ENCODE data around the gene JAG2. TPM values are rescaled to one million over a fixed set of nuclear protein-coding genes. Genes with fewer than 3 reads are reported as not detected.

The JAG2 gene
- total RNA-seq, 1 donor: 0.86 TPM

GRCh38 chr14:105155681-105156413 is 12.7 kb downstream of the JAG2 start:
- DNase-seq (ENCODE audit: low read depth): no peak
- H3K4me3 ChIP-seq (ENCODE audit: low read depth, low read length): no peak overlapping the region
- no peak for TF ChIP-seq CTCF (IDR thresholded peaks at IDR 0.05; ENCODE audit: insufficient read depth, low read depth, low read length)

DNA sequence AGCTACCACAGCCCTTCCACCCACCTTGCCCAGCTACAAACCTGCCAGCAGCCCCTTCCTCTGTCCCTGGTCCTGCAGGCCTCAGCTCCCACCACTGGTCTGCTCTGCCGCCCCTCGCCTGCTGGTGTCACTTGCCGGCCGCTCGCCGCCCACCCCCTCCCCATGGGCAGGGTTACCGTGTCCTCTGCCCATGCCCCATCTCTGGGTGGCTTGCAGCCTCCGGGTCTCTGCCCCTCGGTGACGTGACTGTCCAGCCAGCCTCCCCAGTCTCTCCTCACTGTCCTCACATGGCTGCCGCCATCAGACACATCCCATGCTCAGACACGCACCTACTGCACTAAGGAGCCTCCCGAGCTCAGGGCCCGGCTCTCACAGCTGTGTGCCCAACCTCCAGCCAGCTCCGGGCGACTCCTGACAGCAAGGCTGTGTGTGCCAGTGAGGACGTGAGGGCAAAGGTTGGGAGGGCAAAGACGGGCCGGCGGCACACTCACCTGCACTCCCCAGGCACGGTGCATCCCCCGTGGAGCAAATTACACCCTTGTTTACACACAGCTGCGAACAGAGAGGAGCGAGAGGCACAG is 13.4 kb downstream of the JAG2 start:
- no peak for TF ChIP-seq CTCF (IDR thresholded peaks at IDR 0.05; ENCODE audit: insufficient read depth, low read depth, low read length)
- H3K4me3 ChIP-seq (ENCODE audit: low read depth, low read length): no peak overlapping the region
- no peak for DNase-seq (ENCODE audit: low read depth)

DNA sequence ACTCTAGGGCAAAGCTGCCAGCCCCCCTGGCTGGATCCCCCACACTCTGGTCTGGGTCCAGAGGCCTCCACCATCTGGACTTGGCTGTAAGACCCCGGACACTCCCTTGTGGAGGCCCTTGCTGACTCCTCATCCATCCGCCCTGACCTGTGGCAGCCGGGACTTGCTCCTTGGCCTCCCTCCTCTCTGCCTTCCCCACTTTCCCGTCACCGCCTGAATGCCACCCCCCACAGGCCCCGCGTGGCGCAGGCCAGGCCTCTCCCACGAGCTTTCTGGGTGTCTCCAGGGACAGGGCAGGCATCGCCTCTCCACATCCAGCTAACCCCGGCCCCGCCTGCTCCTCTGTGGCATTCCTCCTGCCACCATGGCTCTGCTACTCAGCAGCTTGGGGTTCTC is 14.1 kb downstream of the JAG2 start:
- DNase-seq (ENCODE audit: low read depth): no peak
- no peak for TF ChIP-seq CTCF (IDR thresholded peaks at IDR 0.05; ENCODE audit: insufficient read depth, low read depth, low read length)
- no peak overlapping the region for H3K4me3 ChIP-seq (ENCODE audit: low read depth, low read length)

DNA sequence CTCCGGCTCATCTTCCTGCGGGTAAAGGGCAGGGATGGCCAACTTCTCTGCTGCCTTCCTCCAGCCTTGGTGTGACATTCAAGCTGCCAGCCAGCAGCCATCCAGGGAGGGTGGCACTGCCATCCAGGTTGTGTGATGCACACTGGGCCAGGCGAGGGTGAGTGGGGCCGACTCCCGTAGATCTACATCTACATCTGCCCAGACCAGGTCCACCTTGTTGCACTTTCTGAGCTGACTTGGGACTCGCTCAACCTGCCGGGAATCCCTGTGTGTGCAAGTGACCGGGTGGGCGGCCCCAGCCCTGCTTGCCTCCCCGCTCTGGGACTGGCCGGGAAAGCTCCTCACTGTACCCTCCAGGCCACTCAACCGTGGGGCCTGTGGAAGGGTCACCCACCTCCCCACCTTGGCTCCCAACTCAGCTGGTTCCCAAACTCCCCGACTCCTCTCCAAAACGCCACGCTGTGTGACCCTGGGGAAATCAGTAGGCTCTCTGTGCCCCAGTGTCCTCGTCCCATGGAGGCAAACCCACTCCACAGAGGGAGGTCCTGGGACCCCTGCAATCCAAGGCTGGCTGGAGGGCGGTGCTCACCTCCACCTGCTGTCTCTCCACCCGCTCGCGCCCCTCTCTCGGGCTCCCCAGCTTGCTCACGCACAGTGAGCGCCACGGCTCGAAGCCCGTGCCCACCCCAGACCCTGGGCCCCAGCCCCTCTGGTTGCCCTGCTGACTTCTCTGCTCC is 14.7 kb downstream of the JAG2 start:
- TF ChIP-seq CTCF (IDR thresholded peaks at IDR 0.05; ENCODE audit: insufficient read depth, low read depth, low read length): no peak
- no peak for DNase-seq (ENCODE audit: low read depth)
- H3K4me3 ChIP-seq (ENCODE audit: low read depth, low read length): no peak overlapping the region

GRCh38 chr14:105153331-105153731 is 15.2 kb downstream of the JAG2 start:
- H3K4me3 ChIP-seq (ENCODE audit: low read depth, low read length): no peak overlapping the region
- DNase-seq (ENCODE audit: low read depth): no peak
- no peak for TF ChIP-seq CTCF (IDR thresholded peaks at IDR 0.05; ENCODE audit: insufficient read depth, low read depth, low read length)

GRCh38 chr14:105152794-105153241 is 15.8 kb downstream of the JAG2 start:
- H3K4me3 ChIP-seq (ENCODE audit: low read depth, low read length): no peak overlapping the region
- no peak for DNase-seq (ENCODE audit: low read depth)
- TF ChIP-seq CTCF (IDR thresholded peaks at IDR 0.05; ENCODE audit: insufficient read depth, low read depth, low read length): no peak

Data from fibroblast of villous mesenchyme (primary cell).